ENCODE data around the gene MAGI1. TPM values are rescaled to one million over a fixed set of nuclear protein-coding genes. Genes with fewer than 3 reads are reported as not detected.

MAGI1 gene
- total RNA-seq, 1 experiment from 2014 or later = 58.2 TPM

GRCh38 chr3:65481085-65481484 is 557.6 kb downstream of the MAGI1 start:
- Mint-ChIP-seq H3K27me3 (ENCODE audit: low read depth) (no peaks in the 10 kb centered on the region), H3K4me1 (peaks cover 87% of the 10 kb centered on the region), H3K4me3 (no peak overlapping the region), H3K36me3 (no peaks in the 10 kb centered on the region), H3K9me3 (no peaks in the 10 kb centered on the region), H3K27ac (no peak overlapping the region; the same call in 1 of the 2 replicates)
- DNase-seq (ENCODE audit: low spot score) (no peak), ATAC-seq (no peak)
- TF ChIP-seq E2F5 (CRISPR knock-in tag; IDR thresholded peaks at IDR 0.05) (no peak), E2F4 (CRISPR knock-in tag; IDR thresholded peaks at IDR 0.05; ENCODE audit: borderline replicate concordance, low read depth) (no peak), MXD4 (CRISPR knock-in tag; IDR thresholded peaks at IDR 0.05; ENCODE audit: borderline replicate concordance) (no peak), HMGXB4 (CRISPR knock-in tag; IDR thresholded peaks at IDR 0.05) (no peak), ELF4 (CRISPR knock-in tag; IDR thresholded peaks at IDR 0.05; ENCODE audit: low read depth) (no peak), NR1H2 (CRISPR knock-in tag; IDR thresholded peaks at IDR 0.05) (no peak), SOX15 (CRISPR knock-in tag; IDR thresholded peaks at IDR 0.05) (no peak), FOXK1 (CRISPR knock-in tag; IDR thresholded peaks at IDR 0.05) (no peak)
- ChIA-PET CTCF (interaction anchor here (0.7 to 1.5 kb wide), 2 partner anchors 192 to 737 kb away, joined by 4 to 5 read pairs; no protein-coding TSS in a partner anchor), POLR2A (no interaction called here)

GRCh38 chr3:65479990-65480389 is 558.7 kb downstream of the MAGI1 start:
- H3K4me1 Mint-ChIP-seq = peaks cover 79% of the 10 kb centered on the region
- H3K27me3 Mint-ChIP-seq (ENCODE audit: low read depth) = no peaks in the 10 kb centered on the region
- H3K4me3 Mint-ChIP-seq = no peak overlapping the region
- no peaks in the 10 kb centered on the region for H3K36me3 Mint-ChIP-seq
- POLR2A ChIA-PET = interaction anchor here (0.7 kb wide), 1 partner anchor 67 kb away, joined by 6 read pairs; no protein-coding TSS in a partner anchor
- ATAC-seq (no peak), DNase-seq (ENCODE audit: low spot score) (no peak)
- CTCF ChIA-PET = interaction anchor here (0.8 to 2.3 kb wide), 3 partner anchors 13 to 194 kb away, joined by 5 to 12 read pairs (median 5); no protein-coding TSS in a partner anchor
- H3K9me3 Mint-ChIP-seq = no peaks in the 10 kb centered on the region
- peak overlapping the region; percentile 69; the same call in 1 of the 2 replicates for H3K27ac Mint-ChIP-seq
- TF ChIP-seq NFATC4 (CRISPR knock-in tag; IDR thresholded peaks at IDR 0.05) (no peak), TP53 (CRISPR knock-in tag; IDR thresholded peaks at IDR 0.05) (no peak), ZNF423 (CRISPR knock-in tag; IDR thresholded peaks at IDR 0.05) (no peak), ARID4B (CRISPR knock-in tag; IDR thresholded peaks at IDR 0.05; ENCODE audit: borderline replicate concordance) (no peak), ZNF512 (CRISPR knock-in tag; IDR thresholded peaks at IDR 0.05; ENCODE audit: borderline replicate concordance) (no peak), ZBTB21 (CRISPR knock-in tag; IDR thresholded peaks at IDR 0.05; ENCODE audit: borderline replicate concordance) (no peak), SP1 (CRISPR knock-in tag; conservative IDR thresholded peaks at IDR 0.05) (no peak), ZBTB43 (CRISPR knock-in tag; IDR thresholded peaks at IDR 0.05) (no peak), GRHL2 (CRISPR knock-in tag; IDR thresholded peaks at IDR 0.05; ENCODE audit: insufficient replicate concordance, severe bottlenecking) (no peak), ZNF317 (CRISPR knock-in tag; IDR thresholded peaks at IDR 0.05; ENCODE audit: borderline replicate concordance, low read depth) (no peak), USF1 (CRISPR knock-in tag; IDR thresholded peaks at IDR 0.05) (no peak), EMX1 (CRISPR knock-in tag; IDR thresholded peaks at IDR 0.05) (no peak), IRF2 (CRISPR knock-in tag; IDR thresholded peaks at IDR 0.05; ENCODE audit: borderline replicate concordance, low read depth) (no peak)

All from WTC11 (cell line).